GM04503 (cell line): Measurements from ENCODE around the gene RRP9.
"Not testable (repeated sequence)": the region's sequence is repeated elsewhere in the genome, so short reads cannot be mapped to it uniquely, and the experiment has no call there.

Experiments used
- DNase-seq: peaks from one replicate; pipeline ENCODE4 v3.0.0-alpha.2; 2012; ENCODE audit warnings: low read depth

The RRP9 gene

DNA sequence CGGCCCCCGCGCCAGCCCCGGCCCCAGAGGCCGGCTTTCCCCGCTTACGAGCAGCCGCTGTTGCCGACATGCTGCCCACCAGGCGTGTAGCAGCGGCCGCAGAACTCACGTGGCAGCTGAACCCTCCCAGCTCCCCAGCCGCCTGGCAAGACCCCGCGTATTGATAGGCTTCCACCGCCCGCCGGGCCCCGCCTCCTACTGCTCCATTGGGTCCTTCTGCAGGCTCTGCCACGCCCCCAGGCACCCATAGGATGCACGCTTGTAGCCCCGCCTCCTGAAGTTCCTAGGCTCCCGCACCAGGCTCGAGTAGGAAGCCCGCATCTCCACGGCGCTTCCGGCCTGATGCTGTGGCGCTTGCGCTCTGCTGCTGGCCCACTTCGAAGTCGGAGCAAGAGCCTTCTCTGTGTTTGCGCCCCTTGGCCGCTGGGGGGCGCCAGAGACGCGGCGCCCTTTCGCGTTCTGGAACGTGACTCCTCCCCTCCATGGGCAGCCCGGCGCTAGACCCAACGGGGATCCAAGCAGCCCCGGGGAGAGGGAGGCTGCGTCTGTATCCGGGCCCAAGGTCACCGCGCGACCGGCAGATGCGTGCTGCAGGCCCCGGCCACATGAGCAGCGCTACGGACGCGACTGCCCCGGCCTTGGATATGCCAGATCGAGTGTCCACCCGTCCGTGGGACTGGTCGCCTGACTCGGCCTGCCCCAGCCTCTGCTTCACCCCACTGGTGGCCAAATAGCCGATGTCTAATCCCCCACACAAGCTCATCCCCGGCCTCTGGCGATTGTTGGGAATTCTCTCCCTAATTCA lies at the start of gene RRP9, which contains the start of gene PARP3:
Gene RRP9, minus strand, starts transcription at position 107 of the 805 bp plus-strand sequence. Its CDS starts 37 bp downstream, at position 70.
Gene PARP3, plus strand, starts transcription at position 566 of the 805 bp plus-strand sequence. CDS start 993 bp downstream, outside the sequence.
- DNase-seq: peak; percentile 97

DNA sequence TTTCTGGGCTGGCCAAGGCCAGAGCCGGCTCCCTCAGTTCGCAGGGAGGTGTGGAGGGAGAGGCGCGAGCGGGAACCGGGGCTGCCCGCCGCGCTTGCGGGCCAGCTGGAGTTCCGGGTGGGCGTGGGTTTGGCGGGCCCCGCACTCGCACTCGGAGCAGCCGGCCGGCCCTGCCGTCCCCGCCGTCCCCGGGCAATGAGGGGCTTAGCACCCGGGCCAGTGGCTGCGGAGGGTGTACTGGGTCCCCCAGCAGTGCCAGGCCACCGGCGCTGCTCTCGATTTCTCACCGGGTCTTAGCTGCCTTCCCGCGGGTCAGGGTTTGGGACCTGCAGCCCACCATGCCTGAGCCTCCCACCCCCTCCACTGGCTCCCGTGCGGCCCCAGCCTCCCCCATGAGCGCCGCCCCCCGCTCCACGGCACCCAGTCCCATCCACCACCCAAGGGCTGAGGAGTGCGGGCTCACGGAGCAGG lies 48.8 kb upstream of the RRP9 start:
- DNase-seq: not testable (repeated sequence)

GRCh38 chr3:51988286-51989146 lies 46.8 kb upstream of the RRP9 start:
- DNase-seq: no peak

DNA sequence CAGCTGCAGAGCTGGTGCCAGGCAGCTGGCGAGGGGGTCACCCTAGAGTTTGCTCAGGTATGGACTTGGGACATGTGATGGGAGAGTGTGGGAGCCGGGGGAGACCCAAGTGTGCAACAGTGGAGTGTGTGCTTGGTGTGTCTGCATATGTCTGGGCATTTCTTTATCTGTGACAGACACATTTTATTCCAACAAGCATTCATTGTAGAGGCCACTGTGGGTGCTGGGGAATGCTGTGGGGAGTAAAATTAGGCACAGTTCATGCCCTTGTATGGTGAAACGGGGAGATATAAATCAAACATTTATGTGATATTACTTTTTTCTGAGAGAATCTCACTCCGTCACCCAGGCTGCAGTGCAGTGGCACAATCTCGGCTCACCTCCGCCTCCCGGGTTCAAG lies 45.9 kb upstream of the RRP9 start:
- DNase-seq: no peak

DNA sequence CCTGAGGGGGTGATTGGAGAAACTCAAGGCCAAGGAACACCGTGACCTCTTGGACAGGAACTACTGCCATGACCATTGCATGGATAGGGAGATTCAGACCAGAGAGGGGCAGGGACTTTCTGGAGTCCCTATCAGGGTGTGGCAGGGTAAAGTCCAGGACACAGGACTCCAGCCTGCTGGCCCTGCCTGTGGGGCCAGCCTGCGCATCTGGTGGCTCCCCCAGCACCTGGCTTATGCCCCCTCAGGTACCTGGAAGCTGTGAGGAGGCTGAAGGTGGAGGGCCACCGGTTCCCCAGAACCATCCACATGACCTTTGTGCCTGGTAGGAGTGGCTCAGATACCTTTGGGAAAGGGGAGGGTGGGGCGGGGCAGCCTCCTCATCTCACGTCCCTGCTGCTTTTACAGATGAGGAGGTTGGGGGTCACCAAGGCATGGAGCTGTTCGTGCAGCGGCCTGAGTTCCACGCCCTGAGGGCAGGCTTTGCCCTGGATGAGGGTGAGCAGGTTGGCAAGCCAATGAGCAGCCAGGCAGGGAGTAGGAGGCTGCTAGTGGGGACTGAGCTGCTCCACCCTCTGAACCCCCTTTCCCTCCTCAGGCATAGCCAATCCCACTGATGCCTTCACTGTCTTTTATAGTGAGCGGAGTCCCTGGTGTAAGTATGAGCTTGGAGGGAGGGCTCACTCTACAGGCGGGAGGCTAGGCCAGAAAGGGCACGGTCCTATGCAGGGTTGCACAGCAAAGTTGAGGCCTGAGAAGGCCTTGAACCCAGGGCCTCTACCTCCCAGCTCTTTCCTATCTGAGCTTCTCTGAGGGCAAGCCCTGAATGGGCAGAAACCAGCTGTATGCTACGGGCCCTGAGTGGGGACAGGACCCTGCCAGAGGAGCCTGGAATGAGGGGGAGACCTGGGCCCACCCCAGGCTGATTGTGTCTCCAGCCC lies 44.6 kb upstream of the RRP9 start:
- DNase-seq: no peak

DNA sequence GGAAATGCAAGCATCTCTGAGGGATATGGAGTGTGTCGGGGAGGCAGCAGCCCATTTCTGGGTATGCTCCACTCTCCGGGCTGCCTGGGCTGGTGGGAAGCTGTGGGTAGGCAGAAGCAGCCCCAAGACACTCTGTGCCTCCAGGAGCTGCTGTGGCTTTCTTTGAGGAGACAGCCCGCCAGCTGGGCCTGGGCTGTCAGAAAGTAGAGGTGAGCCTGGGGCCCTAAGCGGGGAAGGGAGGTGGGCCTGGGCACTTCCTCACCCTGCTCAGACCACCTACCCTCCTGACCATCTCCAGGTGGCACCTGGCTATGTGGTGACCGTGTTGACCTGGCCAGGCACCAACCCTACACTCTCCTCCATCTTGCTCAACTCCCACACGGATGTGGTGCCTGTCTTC lies 43.4 kb upstream of the RRP9 start:
- no peak for DNase-seq

DNA sequence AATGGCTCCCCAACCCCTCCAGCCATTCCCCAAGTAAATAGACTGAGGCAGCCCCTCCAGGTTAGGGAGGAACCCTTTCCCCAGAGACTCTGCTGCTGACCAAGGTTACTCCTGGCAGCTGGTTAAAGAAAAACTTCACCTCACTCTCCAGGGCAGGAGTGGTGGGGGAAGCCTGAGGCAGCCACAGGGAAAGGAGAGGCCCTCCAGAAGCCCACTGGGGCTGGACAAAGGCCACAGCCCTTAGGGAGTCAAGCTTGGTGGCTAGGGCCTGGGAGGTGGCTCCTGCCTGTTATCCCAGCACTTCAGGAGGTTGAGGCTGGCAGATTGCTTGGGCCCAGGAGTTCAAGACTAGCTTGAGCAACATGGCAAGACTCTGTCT lies 42.6 kb upstream of the RRP9 start:
- no peak for DNase-seq

GRCh38 chr3:51983578-51984268 lies 42.0 kb upstream of the RRP9 start:
- no peak for DNase-seq

DNA sequence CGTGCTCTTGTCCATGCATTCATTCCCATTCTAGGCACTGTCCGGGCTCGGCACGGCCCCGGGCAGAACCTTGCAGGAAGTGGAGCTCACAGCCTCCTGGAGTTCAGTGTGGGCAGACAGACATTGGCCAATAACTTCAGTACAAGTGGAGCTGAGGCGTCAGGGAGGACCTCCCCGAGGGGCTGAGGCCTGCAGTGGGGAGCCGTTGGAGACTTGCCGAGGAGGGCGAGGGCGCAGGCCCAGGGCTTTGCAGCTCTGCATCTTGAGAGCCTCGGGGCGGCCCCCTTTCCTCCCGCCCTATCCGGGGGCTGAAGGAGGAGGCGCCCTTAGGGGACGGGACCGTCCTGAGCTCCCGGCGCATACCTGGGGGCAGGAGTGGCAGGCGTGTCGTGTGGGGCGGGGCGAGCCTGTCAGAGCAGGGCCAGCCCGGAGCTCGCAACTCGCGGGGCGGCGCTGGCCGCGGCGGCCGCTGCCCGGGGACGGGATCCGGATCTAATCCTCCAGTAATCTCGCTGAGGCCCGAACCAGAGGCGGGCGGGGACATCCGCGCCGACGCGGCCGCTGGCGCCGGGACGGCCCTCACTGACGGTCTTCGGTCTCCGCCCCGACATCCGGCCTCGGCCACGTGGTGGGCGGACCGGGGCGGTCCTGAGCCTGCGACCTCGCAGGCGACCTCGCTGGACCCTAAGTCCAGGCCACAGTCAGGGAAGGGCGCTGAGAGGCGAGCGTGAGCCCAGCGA lies 41.3 kb upstream of the RRP9 start, which contains the start of gene ACY1:
Gene ACY1, plus strand, starts transcription at position 698 of the 740 bp plus-strand sequence. CDS start 530 bp downstream, outside the sequence.
- peak; percentile 50 for DNase-seq

GRCh38 chr3:51982352-51982837 lies 40.7 kb upstream of the RRP9 start:
- DNase-seq: no peak

DNA sequence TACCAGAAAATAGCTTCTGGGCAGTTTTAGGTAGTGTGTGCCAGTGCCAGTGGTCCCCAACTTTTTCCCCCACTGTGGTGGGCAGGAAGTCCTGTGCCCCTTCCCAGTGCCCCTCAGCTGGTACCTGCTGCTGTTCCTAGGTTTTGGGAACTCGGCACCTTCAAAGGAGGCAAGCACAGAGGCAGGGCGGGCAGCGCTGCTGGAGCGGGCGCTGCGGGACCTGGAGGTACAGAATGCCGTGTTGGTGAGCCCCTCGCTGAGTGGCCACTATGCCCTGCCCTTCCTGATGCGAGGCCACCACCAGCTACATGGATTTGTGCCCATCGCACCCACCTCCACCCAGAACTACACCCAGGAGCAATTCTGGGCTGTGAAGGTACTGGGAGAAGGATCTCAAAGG lies 38.5 kb upstream of the RRP9 start:
- no peak for DNase-seq

- DNase-seq: no peak
Measured at GRCh38 chr3:51978143-51978502, 36.4 kb upstream of the RRP9 start.

- no peak for DNase-seq
Measured at GRCh38 chr3:51977446-51978142, 35.9 kb upstream of the RRP9 start.

DNA sequence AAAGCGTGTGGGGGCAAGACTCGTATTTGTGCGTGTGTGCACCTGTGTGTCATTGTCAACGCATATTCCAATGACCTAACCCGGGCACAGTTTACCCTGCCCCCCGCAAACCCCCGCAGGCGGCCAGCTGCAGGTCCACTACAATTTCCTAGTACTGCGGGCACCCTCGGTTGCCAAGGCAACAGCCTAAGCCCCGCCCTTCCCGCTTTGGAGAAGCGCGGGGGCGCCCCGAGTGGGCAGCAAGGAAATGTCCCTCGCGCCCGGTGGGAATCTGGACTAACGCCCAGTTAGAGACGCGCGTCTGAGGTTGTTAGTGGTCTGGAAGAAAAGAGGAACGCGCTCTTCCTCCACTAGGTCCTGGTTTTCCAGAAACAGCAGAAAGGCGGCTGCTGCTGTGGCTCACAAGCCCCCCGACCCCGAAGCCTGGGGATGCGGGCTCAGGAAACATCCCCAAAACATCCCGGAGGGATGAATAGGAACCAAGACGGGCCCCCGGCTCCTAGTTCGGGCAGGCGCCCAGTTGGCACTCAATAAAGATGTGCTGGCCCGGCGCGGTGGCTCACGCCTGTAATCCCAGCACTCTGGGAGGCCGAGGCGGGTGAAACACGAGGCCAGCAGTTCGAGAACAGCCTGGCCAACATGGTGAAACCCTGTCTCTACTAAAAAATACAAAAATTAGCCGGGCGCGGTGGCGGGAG lies 34.3 kb upstream of the RRP9 start:
- no peak for DNase-seq

DNA sequence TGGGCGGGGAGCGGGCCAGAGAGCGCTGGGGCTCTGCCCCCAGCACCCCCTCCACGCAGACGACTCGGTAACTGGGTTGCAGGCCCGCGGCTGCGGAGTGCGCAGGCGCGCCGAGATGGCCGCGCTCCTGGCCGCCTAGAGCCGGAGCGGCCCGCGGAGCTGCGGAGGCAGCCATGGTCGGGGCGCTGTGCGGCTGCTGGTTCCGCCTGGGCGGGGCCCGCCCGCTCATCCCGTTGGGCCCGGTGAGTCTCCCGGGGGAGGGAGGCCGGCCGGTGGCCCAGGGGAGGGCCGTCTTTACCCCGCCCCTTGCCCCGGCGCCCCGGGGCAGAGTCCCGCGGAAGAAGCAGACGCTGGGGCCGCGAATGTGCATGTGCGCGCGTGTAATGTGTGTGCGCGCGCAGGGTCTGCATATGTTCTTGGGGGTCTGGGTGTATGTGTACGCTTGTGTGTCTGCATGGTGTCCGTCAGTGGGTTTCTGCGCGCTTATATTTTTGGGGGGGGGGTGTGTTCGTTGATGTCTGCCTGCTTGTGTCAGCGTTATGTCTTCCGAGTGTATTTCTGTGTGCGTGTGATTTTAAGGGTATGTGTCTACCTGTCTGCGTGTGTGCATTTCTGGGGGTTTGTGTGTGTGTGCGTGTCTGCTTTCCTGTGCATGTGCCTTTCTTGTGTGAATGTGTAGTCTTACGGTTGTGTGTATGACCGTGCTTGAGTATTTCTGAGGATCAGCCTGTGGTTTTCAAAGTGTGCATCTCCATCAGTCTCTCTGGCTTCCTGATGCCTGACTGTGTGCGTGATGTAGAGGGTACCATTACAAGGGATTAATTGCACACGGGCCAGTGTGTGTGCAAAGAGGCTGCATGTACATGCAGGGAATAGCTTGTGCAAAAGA lies 33.5 kb upstream of the RRP9 start, which contains the start of gene ABHD14A:
Gene ABHD14A, plus strand, starts transcription at position 102 of the 889 bp plus-strand sequence. Its CDS starts 72 bp downstream, at position 174.
- DNase-seq: no peak

DNA sequence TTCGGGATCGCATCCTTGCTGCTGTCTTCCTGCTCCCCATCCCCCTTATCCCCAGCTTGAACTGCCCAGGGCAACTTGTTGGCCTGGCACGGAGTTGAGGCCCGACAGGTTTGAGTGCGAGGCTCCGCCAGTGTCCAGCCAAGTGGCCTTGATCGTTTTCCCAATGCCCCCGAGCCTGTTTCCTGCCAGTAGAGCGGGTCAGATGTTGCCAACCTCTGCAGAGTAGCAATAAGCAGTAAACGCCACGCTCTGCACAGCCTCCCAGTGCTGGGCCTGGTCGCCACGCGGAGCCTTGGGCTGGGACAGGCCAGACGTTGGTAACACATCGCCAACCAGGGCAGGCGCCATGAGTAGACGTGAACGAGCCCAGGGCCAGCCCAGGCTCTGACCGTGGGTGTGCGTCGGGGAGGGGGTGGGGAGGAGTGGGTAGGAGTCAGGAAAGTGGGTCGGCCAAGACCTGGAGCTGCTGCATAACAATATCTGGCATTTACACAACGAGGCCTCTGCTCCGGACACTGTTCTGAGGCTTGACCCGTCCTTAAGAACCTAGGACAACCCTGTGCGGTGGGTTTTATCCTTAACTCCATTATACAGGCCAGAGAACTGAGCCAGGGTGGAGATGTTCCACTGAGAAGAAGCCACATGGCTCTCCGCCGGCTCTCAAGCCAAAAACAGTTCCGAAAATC lies 32.7 kb upstream of the RRP9 start:
- no peak for DNase-seq

GRCh38 chr3:51971350-51971749 lies 29.6 kb upstream of the RRP9 start:
- no peak for DNase-seq
